ENCODE measurements around the gene MSANTD4. TPM values are rescaled to one million over a fixed set of nuclear protein-coding genes. Genes with fewer than 3 reads are reported as not detected.

MSANTD4 gene
- total RNA-seq, 2 experiments from 2014 or later = 10.3 to 11.3 TPM

DNA sequence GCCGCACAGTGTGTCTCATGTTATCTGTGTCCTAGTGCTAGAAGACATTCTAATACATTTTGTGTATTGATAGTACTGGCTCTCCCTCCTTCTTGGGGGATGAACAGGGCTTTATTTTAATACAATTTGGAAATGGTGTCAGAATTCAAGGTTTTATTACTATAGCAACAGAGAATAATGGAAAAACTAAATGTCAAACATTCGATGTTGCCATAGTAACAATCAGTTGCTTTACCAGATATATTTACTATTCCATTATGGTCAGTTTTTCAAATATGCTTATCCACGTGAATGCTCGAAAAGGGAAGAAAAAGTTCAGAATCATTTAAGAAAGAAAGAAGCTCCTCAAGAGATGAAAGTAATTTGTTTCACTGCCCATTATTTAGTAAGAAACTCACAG, 8.6 kb upstream of the MSANTD4 start:
- intact Hi-C loops (cut with micrococcal nuclease) = no loop called here
- Mint-ChIP-seq H3K27me3 (peaks cover 35% of the 10 kb centered on the region), H3K27ac (no peak overlapping the region), H3K36me3 (ENCODE audit: low read depth) (no peaks in the 10 kb centered on the region), H3K9me3 (peaks cover 2% of the 10 kb centered on the region), H3K4me3 (no peak overlapping the region), H3K4me1 (ENCODE audit: low read depth) (no peaks in the 10 kb centered on the region)
- ATAC-seq (no peak), DNase-seq (no peak)
- POLR2A ChIA-PET = no interaction called here
- TF ChIP-seq, protein P1, sequence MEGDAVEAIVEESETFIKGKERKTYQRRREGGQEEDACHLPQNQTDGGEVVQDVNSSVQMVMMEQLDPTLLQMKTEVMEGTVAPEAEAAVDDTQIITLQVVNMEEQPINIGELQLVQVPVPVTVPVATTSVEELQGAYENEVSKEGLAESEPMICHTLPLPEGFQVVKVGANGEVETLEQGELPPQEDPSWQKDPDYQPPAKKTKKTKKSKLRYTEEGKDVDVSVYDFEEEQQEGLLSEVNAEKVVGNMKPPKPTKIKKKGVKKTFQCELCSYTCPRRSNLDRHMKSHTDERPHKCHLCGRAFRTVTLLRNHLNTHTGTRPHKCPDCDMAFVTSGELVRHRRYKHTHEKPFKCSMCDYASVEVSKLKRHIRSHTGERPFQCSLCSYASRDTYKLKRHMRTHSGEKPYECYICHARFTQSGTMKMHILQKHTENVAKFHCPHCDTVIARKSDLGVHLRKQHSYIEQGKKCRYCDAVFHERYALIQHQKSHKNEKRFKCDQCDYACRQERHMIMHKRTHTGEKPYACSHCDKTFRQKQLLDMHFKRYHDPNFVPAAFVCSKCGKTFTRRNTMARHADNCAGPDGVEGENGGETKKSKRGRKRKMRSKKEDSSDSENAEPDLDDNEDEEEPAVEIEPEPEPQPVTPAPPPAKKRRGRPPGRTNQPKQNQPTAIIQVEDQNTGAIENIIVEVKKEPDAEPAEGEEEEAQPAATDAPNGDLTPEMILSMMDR (IDR thresholded peaks at IDR 0.05) = no peak
- CTCF ChIA-PET = no interaction called here

DNA sequence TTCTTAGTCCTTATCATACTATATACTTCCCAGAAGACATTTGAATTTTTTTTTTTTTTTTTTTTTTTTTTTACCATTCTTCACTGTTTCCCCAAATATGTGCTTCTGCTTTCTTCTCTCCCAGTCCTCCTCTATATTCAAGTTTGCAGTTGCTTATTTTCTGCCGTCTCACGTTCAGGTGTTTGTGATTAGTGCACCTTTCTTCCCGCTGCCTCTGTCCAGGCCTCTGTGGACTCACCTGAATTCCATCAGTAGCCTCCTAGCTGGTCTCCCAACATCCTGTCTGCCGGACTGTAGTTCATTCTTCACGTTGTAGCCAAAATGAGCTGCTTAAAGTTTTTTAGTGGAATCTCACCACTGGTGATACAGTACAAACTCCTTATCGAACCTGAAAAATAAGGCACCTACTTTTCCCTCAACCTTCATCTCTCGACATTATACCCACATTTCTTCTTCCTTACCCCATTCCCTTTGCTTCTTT, 795 bp upstream of the MSANTD4 start:
- peaks cover 2% of the 10 kb centered on the region for H3K9me3 Mint-ChIP-seq
- ChIA-PET POLR2A (no interaction called here), CTCF (interaction anchor here (0.6 kb wide), 1 partner anchor 9 kb away, joined by 4 read pairs; no protein-coding TSS in a partner anchor)
- peak overlapping the region; percentile 91 for H3K4me3 Mint-ChIP-seq
- intact Hi-C loops (cut with micrococcal nuclease) = loop anchor here (2.0 kb wide), 1 partner anchor 54 kb away; the partner anchor contains the start of genes AASDHPPT and KBTBD3
- H3K4me1 Mint-ChIP-seq (ENCODE audit: low read depth) = peaks cover 34% of the 10 kb centered on the region
- ATAC-seq = no peak
- peaks cover 7% of the 10 kb centered on the region for H3K27me3 Mint-ChIP-seq
- TF ChIP-seq, protein P1 (IDR thresholded peaks at IDR 0.05) = no peak
- peak overlapping the region; percentile 85 for H3K27ac Mint-ChIP-seq
- no peak for DNase-seq
- peaks cover 24% of the 10 kb centered on the region for H3K36me3 Mint-ChIP-seq (ENCODE audit: low read depth)

GRCh38 chr11:106021181-106021966, 666 bp downstream of the MSANTD4 start:
- H3K4me1 Mint-ChIP-seq (ENCODE audit: low read depth) = peaks cover 43% of the 10 kb centered on the region
- ChIA-PET POLR2A (no interaction called here), CTCF (interaction anchor here (1.4 to 1.7 kb wide), 2 partner anchors 9 to 11 kb away, joined by 3 read pairs; no protein-coding TSS in a partner anchor)
- H3K4me3 Mint-ChIP-seq = peak overlapping the region; percentile 91
- TF ChIP-seq, protein P1 (IDR thresholded peaks at IDR 0.05) = no peak
- peak overlapping the region; percentile 85 for H3K27ac Mint-ChIP-seq
- intact Hi-C loops (cut with micrococcal nuclease) = no loop called here
- peaks cover 4% of the 10 kb centered on the region for H3K27me3 Mint-ChIP-seq
- DNase-seq = no peak
- no peaks in the 10 kb centered on the region for H3K9me3 Mint-ChIP-seq
- H3K36me3 Mint-ChIP-seq (ENCODE audit: low read depth) = peaks cover 26% of the 10 kb centered on the region
- ATAC-seq = peak; percentile 3

GRCh38 chr11:106017093-106017492, 4.9 kb downstream of the MSANTD4 start:
- TF ChIP-seq, protein P1 (IDR thresholded peaks at IDR 0.05) = no peak
- DNase-seq (no peak), ATAC-seq (no peak)
- Mint-ChIP-seq H3K27me3 (no peaks in the 10 kb centered on the region), H3K27ac (no peak overlapping the region), H3K4me1 (ENCODE audit: low read depth) (peaks cover 50% of the 10 kb centered on the region), H3K9me3 (no peaks in the 10 kb centered on the region), H3K36me3 (ENCODE audit: low read depth) (peaks cover 42% of the 10 kb centered on the region), H3K4me3 (no peak overlapping the region)
- CTCF ChIA-PET = no interaction called here
- POLR2A ChIA-PET = no interaction called here
- intact Hi-C loops (cut with micrococcal nuclease) = no loop called here

DNA sequence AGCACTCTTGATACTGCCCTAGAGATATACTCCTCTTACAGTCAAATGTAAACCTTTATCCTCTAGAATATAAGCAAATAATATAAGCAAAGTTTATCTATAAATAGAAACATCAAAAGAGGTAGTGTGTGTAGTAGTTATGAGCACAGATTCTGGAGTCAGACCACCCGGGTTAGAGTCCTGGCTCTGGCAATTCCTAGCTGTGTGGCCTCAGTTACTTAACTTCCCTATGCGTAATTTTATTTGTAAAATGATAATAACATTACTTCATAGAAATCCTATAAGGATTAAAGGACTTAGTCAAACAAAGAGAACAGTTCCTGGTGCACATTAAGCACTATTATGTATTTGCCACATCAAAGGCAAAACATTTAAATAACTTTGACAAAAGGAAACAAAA, 7.0 kb downstream of the MSANTD4 start:
- Mint-ChIP-seq H3K36me3 (ENCODE audit: low read depth) (peaks cover 48% of the 10 kb centered on the region), H3K9me3 (no peaks in the 10 kb centered on the region), H3K4me3 (no peak overlapping the region), H3K27me3 (no peaks in the 10 kb centered on the region), H3K27ac (no peak overlapping the region), H3K4me1 (ENCODE audit: low read depth) (peaks cover 50% of the 10 kb centered on the region)
- TF ChIP-seq, protein P1 (IDR thresholded peaks at IDR 0.05) = no peak
- no peak for DNase-seq
- no peak for ATAC-seq
- intact Hi-C loops (cut with micrococcal nuclease) = no loop called here
- CTCF ChIA-PET = no interaction called here
- POLR2A ChIA-PET = no interaction called here
